ENCODE results near the gene NETO2. TPM values are rescaled to one million over a fixed set of nuclear protein-coding genes. Genes with fewer than 3 reads are reported as not detected.
"Not testable (repeated sequence)": the region's sequence is repeated elsewhere in the genome, so short reads cannot be mapped to it uniquely, and the experiment has no call there.

Gene NETO2
- polyA plus RNA-seq, 1 donor from 2014 or later: 101 TPM

GRCh38 chr16:47139561-47140185, 4.1 kb downstream of the NETO2 start:
- Histone ChIP-seq H3K9ac (ENCODE audit: low read length) (no peak overlapping the region), H3K9me3 (ENCODE audit: low read length) (no peaks in the 10 kb centered on the region), H4K20me1 (ENCODE audit: insufficient read depth) (no peaks in the 10 kb centered on the region), H3K9me2 (ENCODE audit: insufficient read depth, low read length) (no peaks in the 10 kb centered on the region), H3K4me2 (ENCODE audit: low read length) (peak overlapping the region; percentile 16), H3K4me3 (ENCODE audit: low read length) (peak overlapping the region; percentile 19), H3F3A (ENCODE audit: insufficient read depth, low read length, poor library complexity, severe bottlenecking) (no peaks in the 10 kb centered on the region), H3K27ac (ENCODE audit: low read length) (no peak overlapping the region), H3K36me3 (ENCODE audit: insufficient read depth, low read length) (no peaks in the 10 kb centered on the region), H2AFZ (ENCODE audit: low read depth, low read length) (no peak overlapping the region), H3K27me3 (ENCODE audit: insufficient read depth, low read depth, low read length) (no peaks in the 10 kb centered on the region), H3K79me2 (replicated peaks; ENCODE audit: insufficient read depth, low read length) (peaks cover 60% of the 10 kb centered on the region)
- no peak for TF ChIP-seq EP300 (conservative IDR thresholded peaks at IDR 0.05; ENCODE audit: poor library complexity, severe bottlenecking)
- TF ChIP-seq REST (IDR thresholded peaks at IDR 0.05; ENCODE audit: borderline replicate concordance): no peak
- no peak for TF ChIP-seq MXI1 (conservative IDR thresholded peaks at IDR 0.05; ENCODE audit: poor library complexity, severe bottlenecking)
- no peak for TF ChIP-seq TAF1 (IDR thresholded peaks at IDR 0.05; ENCODE audit: low read depth)
- TF ChIP-seq SMC3 (conservative IDR thresholded peaks at IDR 0.05; ENCODE audit: poor library complexity): no peak
- TF ChIP-seq CTCF (IDR thresholded peaks at IDR 0.05; ENCODE audit: poor library complexity, severe bottlenecking): no peak

GRCh38 chr16:47137925-47138324, 5.8 kb downstream of the NETO2 start:
- H3K36me3 ChIP-seq (ENCODE audit: insufficient read depth, low read length); H4K20me1 ChIP-seq (ENCODE audit: insufficient read depth); H3K9me2 ChIP-seq (ENCODE audit: insufficient read depth, low read length); H3K4me2 ChIP-seq (ENCODE audit: low read length); H3K9ac ChIP-seq (ENCODE audit: low read length); H3K27me3 ChIP-seq (ENCODE audit: insufficient read depth, low read depth, low read length); H3F3A ChIP-seq (ENCODE audit: insufficient read depth, low read length, poor library complexity, severe bottlenecking); H3K27ac ChIP-seq (ENCODE audit: low read length); H2AFZ ChIP-seq (ENCODE audit: low read depth, low read length); H3K4me3 ChIP-seq (ENCODE audit: low read length); H3K9me3 ChIP-seq (ENCODE audit: low read length): not testable (repeated sequence)
- peaks cover 67% of the 10 kb centered on the region for H3K79me2 ChIP-seq (replicated peaks; ENCODE audit: insufficient read depth, low read length)

GRCh38 chr16:47136099-47136842, 7.5 kb downstream of the NETO2 start:
- Histone ChIP-seq H3K27me3 (ENCODE audit: insufficient read depth, low read depth, low read length) (no peaks in the 10 kb centered on the region), H2AFZ (ENCODE audit: low read depth, low read length) (no peak overlapping the region), H4K20me1 (ENCODE audit: insufficient read depth) (no peaks in the 10 kb centered on the region), H3K9me3 (ENCODE audit: low read length) (no peaks in the 10 kb centered on the region), H3K4me2 (ENCODE audit: low read length) (no peak overlapping the region), H3K9me2 (ENCODE audit: insufficient read depth, low read length) (no peaks in the 10 kb centered on the region), H3F3A (ENCODE audit: insufficient read depth, low read length, poor library complexity, severe bottlenecking) (no peaks in the 10 kb centered on the region), H3K9ac (ENCODE audit: low read length) (no peak overlapping the region), H3K36me3 (ENCODE audit: insufficient read depth, low read length) (no peaks in the 10 kb centered on the region), H3K27ac (ENCODE audit: low read length) (no peak overlapping the region), H3K4me3 (ENCODE audit: low read length) (no peak overlapping the region), H3K79me2 (replicated peaks; ENCODE audit: insufficient read depth, low read length) (peaks cover 64% of the 10 kb centered on the region)
- TF ChIP-seq CTCF (IDR thresholded peaks at IDR 0.05; ENCODE audit: poor library complexity, severe bottlenecking) (no peak), REST (IDR thresholded peaks at IDR 0.05; ENCODE audit: borderline replicate concordance) (no peak), EP300 (conservative IDR thresholded peaks at IDR 0.05; ENCODE audit: poor library complexity, severe bottlenecking) (no peak), MXI1 (conservative IDR thresholded peaks at IDR 0.05; ENCODE audit: poor library complexity, severe bottlenecking) (no peak)

Measured in neural cell (in vitro differentiated cells).